ENCODE results near the gene SLAMF1.

SLAMF1 gene

GRCh38 chr1:160665330-160666078, 18.7 kb upstream of the SLAMF1 start:
- in situ Hi-C loops (cut with MboI; ENCODE audit: low sequenced_read_pairs, unreplicated experiment) = no loop called here
- TF ChIP-seq, protein P1, sequence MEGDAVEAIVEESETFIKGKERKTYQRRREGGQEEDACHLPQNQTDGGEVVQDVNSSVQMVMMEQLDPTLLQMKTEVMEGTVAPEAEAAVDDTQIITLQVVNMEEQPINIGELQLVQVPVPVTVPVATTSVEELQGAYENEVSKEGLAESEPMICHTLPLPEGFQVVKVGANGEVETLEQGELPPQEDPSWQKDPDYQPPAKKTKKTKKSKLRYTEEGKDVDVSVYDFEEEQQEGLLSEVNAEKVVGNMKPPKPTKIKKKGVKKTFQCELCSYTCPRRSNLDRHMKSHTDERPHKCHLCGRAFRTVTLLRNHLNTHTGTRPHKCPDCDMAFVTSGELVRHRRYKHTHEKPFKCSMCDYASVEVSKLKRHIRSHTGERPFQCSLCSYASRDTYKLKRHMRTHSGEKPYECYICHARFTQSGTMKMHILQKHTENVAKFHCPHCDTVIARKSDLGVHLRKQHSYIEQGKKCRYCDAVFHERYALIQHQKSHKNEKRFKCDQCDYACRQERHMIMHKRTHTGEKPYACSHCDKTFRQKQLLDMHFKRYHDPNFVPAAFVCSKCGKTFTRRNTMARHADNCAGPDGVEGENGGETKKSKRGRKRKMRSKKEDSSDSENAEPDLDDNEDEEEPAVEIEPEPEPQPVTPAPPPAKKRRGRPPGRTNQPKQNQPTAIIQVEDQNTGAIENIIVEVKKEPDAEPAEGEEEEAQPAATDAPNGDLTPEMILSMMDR (IDR thresholded peaks at IDR 0.05; ENCODE audit: borderline replicate concordance, control extremely low read depth, extremely low read depth, insufficient read depth, missing control alignments) = no peak
- DNase-seq (ENCODE audit: low spot score) = no peak

DNA sequence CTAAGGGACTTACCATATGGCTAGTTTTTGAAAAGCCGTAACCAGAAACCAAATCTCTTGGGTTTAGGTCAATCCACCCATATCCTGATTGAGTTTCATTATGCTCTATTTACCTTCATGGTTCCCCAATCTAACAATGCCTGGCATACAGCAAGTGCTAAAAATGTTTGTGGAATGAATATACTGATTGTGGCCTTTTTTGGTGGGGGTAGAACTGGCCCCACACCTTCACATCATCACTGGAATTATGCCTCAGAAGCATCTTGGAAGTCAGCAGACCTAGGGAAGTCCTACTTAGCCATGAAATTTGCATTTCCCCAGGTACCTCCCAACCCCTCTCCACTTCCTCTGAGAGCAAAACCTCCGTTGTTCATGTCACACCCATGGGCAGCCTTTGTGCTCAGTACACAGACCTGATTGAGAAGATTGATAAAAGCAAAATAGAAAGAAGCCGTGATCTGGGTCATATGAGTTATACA, 17.8 kb upstream of the SLAMF1 start:
- in situ Hi-C loops (cut with MboI; ENCODE audit: low sequenced_read_pairs, unreplicated experiment) = no loop called here
- DNase-seq (ENCODE audit: low spot score) = no peak
- TF ChIP-seq, protein P1 (IDR thresholded peaks at IDR 0.05; ENCODE audit: borderline replicate concordance, control extremely low read depth, extremely low read depth, insufficient read depth, missing control alignments) = no peak

GRCh38 chr1:160662910-160663309, 16.1 kb upstream of the SLAMF1 start:
- TF ChIP-seq, protein P1 (IDR thresholded peaks at IDR 0.05; ENCODE audit: borderline replicate concordance, control extremely low read depth, extremely low read depth, insufficient read depth, missing control alignments) = no peak
- in situ Hi-C loops (cut with MboI; ENCODE audit: low sequenced_read_pairs, unreplicated experiment) = no loop called here
- no peak for DNase-seq (ENCODE audit: low spot score)

DNA sequence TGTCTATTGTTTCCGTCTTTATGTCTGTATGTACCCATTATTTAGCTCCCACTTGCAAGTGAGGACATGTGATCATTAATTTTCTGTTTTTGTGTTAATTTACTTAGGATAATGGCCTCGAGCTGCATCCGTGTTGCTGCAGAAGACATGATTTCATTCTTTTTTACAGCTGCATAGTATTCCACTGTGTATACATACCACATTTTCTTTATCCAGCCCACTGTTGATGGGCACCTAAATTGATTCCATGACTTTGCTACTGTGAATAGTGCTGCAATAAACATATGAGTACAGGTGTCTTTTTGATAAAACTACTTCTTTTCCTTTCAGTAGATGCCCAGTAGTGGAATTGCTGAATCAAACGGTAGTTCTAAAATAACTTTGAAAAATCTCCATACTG, 12.7 kb upstream of the SLAMF1 start:
- TF ChIP-seq, protein P1 (IDR thresholded peaks at IDR 0.05; ENCODE audit: borderline replicate concordance, control extremely low read depth, extremely low read depth, insufficient read depth, missing control alignments) = no peak
- in situ Hi-C loops (cut with MboI; ENCODE audit: low sequenced_read_pairs, unreplicated experiment) = no loop called here
- no peak for DNase-seq (ENCODE audit: low spot score)

- no peak for DNase-seq (ENCODE audit: low spot score)
- TF ChIP-seq, protein P1 (IDR thresholded peaks at IDR 0.05; ENCODE audit: borderline replicate concordance, control extremely low read depth, extremely low read depth, insufficient read depth, missing control alignments) = no peak
- in situ Hi-C loops (cut with MboI; ENCODE audit: low sequenced_read_pairs, unreplicated experiment) = no loop called here
Measured at GRCh38 chr1:160658814-160659193, 12.0 kb upstream of the SLAMF1 start.

- TF ChIP-seq, protein P1 (IDR thresholded peaks at IDR 0.05; ENCODE audit: borderline replicate concordance, control extremely low read depth, extremely low read depth, insufficient read depth, missing control alignments) = no peak
- in situ Hi-C loops (cut with MboI; ENCODE audit: low sequenced_read_pairs, unreplicated experiment) = no loop called here
- DNase-seq (ENCODE audit: low spot score) = no peak
Measured at GRCh38 chr1:160658162-160658813, 11.4 kb upstream of the SLAMF1 start.
